HS-5 (cell line): Measurements from ENCODE around the gene CCZ1B.
A peak's percentile ranks its signal among the peaks of the same experiment; 100 is the strongest.
"Not testable (repeated sequence)": the region's sequence is repeated elsewhere in the genome, so short reads cannot be mapped to it uniquely, and the experiment has no call there.

ENCODE experiments used
- DNase-seq: peaks from one replicate; pipeline ENCODE4 v3.0.0-alpha.2; 2012; ENCODE audit warnings: low read depth

Gene CCZ1B

GRCh38 chr7:6826151-6826550, at the start of gene CCZ1B:
Gene CCZ1B (minus strand): TSS chr7:6826275. CDS start chr7:6826197, 78 bp downstream.
- peak; percentile 4 for DNase-seq

GRCh38 chr7:6875022-6875421, 48.9 kb upstream of the CCZ1B start:
- not testable (repeated sequence) for DNase-seq

DNA sequence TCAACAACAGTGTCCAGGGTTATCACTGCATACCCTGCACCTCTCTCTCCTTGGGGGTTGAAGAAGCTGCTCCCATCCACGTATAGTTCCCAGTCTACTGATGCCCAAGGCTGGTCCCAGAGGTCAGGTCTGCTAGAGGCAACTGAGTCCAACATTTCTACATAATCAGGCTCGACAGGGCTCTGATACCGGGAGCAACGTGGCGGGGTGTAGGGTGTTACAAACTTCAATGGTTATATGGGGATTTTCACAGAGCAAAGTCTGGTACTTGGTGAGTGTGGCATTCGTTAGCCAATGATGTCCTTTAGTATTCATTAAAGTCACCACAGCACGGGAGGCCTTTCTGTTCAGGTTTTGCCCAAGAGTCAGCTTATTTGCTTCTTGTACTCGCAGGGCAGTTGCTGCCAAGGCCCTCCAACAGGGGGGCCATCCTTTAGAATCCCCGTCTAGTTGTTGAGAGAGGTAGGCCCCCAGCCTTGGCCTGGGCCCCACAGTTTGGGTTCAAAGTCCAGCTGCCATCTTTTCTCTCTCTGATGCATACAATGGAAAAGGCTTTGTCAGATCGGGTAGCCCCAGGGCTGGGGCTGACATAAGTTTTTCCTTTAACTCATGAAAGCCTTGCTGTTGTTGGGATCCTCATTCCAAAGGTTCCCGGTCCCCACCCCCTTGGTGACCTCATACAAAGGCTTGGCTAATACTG, 46.3 kb upstream of the CCZ1B start:
- not testable (repeated sequence) for DNase-seq

- not testable (repeated sequence) for DNase-seq
Observed at GRCh38 chr7:6871421-6872144, 45.5 kb upstream of the CCZ1B start.

- not testable (repeated sequence) for DNase-seq
Observed at GRCh38 chr7:6864751-6865150, 38.7 kb upstream of the CCZ1B start.

DNA sequence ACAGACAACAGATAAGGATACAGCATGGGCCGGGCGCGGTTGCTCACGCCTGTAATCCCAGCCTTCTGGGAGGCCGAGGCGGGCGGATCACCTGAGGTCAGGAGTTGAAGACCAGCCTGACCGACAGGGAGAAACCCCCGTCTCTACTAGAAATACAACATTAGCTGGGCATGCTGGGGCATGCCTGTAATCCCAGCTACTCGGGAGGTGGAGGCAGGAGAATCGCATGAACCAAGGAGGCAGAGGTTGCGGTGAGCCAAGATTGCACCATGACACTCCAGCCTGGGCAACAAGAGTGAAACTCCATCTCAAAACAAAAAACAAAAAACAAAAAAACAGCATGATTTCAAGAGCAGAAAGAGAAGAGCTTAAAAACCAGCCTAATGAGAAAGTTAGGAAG, 38.1 kb upstream of the CCZ1B start:
- not testable (repeated sequence) for DNase-seq

- not testable (repeated sequence) for DNase-seq
Observed at GRCh38 chr7:6862876-6863275, 36.8 kb upstream of the CCZ1B start.

GRCh38 chr7:6857721-6858314, 31.7 kb upstream of the CCZ1B start:
- not testable (repeated sequence) for DNase-seq

DNA sequence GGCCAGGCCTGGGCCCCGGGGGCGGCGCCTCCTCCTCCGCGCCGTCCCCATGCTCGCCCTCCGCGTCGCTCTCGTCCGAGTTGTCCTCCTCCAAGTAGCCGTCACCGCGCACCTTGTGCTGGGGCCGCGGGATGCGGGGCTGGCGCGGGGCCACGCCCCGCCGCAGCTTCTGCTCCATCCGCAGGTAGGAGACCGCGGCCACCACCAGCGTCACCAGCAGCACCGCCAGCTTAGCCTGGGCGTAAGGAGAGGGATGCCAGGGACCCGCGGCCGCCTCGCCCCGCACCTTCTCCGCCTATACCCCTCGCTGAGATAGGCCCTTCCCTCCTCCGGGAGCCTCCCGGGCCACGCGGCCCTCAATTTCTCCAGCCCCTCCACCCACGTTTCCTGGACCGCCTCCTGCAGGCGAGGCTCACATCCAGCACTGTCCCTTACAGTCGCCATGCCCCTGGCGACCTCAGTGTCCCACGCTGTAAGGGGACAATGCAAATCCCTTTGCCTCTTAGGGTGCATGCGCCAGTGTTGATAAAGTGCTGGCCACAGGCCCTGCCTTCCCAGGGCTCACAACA, 29.6 kb upstream of the CCZ1B start:
- DNase-seq: not testable (repeated sequence)

DNA sequence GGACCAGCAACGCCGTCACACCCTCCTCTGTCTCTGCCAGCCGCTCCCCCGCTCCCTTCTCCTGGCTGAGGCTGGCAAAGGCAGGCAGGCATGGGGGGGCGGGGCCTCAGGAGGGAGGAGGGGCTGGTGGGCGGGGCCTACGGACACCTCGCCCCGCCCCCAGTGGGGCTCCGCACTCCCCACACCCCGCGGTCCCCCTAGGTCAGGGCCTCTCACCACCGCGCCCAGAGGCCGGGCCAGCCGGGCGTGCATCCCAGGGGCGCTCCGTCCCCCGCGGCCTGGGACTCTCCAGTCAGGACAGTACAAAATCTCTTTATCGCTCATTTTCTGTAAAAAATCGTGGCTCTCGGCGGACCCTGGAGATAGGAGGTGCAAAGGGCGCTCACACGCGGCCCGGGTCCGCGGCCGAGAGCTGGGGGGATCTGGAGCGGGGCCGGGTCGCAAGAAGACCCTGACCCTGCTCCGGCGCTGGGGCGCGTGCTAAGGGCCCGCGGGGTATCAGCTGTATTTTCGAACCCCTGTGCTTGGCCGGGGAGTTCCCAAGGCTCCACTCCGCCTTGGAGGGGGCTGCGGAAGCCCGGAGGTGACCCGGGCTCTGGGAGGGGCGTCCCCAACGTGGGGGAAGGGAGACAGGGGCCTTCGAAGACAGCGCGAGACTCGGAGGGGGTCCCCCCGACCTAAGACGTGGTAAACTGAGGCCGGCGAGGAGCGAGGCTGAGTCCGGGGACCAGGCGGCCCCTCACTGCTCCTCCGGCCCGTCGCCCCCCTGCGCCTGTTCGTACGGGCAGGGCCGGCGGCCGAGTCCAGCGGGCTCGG, 28.9 kb upstream of the CCZ1B start:
- DNase-seq: not testable (repeated sequence)

DNA sequence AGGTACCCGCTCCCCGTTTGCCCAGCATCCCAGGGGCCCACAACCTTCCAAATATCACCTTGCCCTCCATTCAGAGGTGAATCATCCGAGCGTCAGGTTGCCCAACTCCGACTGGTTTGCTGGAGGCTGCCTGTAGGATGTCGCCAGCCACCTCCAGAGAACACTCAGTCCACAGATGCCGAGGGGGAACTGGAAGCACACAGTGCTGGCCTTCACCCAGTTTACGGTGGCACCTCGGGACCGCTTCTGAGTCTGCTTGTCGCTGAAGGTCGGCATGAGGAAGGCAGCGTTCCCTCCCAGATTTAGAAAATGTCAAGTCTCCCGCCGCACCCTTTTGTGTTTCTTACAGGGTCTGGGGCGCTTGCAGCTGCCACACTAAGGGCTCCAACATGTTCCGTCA, 27.6 kb upstream of the CCZ1B start:
- DNase-seq: not testable (repeated sequence)

GRCh38 chr7:6849127-6849526, 23.1 kb upstream of the CCZ1B start:
- DNase-seq: not testable (repeated sequence)

DNA sequence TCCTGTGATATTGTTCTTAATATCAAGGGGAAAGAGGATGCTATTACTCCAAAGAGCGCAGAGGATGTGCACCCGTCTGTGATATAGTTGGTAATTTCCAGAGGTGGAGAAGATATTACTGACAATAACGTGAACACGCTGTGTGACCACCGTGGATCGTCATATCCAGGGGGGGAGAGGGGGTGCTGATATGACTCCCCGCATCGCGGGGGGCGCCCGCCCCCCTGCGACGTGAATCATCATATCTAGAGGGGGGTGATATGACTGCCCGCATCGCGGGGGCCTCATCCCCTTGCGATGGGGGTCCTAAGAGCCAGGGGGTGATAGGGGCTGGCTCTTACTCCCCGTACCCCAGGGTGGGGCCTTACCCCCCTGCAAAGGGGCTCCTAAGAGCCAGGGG, 21.7 kb upstream of the CCZ1B start:
- not testable (repeated sequence) for DNase-seq

DNA sequence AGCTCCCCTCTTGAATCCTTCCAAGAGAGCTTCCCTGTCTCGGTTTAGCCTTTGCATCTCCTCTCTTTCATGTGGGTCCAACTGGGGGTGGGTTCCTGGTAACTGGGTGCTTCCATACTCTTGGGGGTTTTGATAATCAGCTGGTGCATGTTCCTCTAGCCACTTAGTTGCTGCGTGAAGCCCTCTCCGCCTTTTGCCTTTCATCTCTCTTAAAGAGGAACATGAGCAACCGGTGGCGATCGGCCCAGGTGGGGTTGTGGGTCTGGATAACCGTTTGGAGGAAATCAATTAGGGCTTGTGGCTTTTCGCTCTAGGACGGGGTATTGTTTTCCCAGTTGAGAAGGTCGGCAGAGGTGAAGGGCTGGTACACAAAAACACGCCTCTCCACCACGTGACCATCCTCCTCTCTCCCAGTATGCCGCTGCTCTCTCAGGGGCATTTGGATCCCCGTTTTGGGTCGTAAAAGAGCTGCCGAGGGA, 19.9 kb upstream of the CCZ1B start:
- not testable (repeated sequence) for DNase-seq

DNA sequence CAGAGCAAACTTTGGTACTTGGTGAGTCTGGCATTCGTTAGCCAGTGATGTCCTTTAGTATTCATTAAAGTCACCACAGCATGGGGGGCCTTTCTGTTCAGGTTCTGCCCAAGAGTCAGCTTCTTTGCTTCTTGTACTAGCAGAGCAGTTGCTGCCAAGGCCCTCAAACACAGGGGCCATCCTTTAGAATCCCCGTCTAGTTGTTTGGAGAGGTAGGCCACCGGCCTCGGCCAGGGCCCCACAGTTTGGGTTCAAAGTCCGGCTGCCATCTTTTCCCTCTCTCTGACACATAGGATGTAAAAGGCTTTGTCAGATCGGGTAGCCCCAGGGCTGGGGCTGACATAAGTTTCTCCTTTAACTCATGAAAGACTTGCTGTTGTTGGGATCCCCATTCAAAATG, 17.6 kb upstream of the CCZ1B start:
- not testable (repeated sequence) for DNase-seq

DNA sequence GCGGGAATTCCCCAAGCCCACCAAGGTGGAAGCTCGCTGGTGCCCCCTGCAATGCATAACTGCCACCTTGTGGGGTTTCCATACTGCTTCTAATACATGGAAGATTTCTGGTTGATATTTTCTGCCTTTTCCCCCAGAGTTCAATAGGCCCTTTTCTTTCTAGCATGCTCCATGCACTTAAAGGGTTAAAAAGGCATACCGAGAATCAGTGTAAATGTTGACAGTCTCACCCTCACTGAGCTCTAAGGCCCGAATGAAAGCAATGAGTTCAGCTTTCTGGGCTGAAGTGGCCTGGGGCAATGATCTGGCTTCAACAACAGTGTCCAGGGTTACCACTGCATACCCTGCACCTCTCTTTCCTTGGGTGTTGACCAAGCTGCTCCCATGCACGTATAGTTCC, 17.0 kb upstream of the CCZ1B start:
- DNase-seq: not testable (repeated sequence)

DNA sequence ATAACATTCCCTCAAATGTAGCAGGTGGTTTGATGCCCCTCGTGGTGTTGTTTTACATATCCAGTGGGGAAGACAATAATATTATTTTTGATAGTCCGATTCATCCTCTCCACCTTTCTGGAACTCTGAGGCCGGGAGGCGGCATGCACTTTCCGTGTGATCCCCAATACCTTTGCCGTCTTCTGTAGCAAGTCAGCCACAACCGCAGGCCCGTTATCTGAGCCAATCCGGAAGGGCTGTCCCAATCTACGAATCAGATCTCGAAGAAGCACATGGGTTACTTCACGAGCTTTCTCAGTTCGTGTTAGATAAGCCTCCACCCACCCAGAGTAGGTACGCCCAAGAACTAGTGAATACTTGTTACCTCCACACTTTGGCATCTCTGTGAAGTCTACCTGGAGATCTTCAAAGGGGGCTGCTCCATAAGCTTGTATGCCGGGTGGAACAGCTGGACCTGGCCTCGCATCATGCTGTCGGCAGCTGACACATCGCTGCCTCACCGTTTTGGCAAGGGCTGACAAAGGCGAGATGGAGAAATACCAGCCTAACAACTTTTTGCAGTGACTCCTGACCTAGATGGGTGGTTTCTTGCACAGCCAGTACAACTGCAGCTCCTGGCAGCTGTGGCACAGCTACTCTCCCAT, 16.3 kb upstream of the CCZ1B start:
- peak; percentile 41 for DNase-seq

- DNase-seq: not testable (repeated sequence)
Observed at GRCh38 chr7:6837081-6837480, 11.0 kb upstream of the CCZ1B start.

GRCh38 chr7:6835521-6835920, 9.4 kb upstream of the CCZ1B start:
- DNase-seq: not testable (repeated sequence)

GRCh38 chr7:6833636-6834035, 7.6 kb upstream of the CCZ1B start:
- DNase-seq: no peak
